GM12875 (cell line): ENCODE data around the gene ADAMTS4.

Source experiments
- H3K4me3 ChIP-seq: one replicate; pipeline ENCODE4 v1.5.1; 2011; ENCODE audit warnings: low read depth, low read length, control low read depth
- CTCF ChIP-seq: IDR thresholded peaks from 2 replicates; pipeline ENCODE4 v1.5.1; 2011; ENCODE audit warnings: low read depth, mild to moderate bottlenecking, control low read depth, inconsistent platforms, low read length, moderate library complexity, borderline replicate concordance; ENCODE audit not compliant: insufficient read depth

The ADAMTS4 gene

GRCh38 chr1:161139766-161140165, 59.1 kb downstream of the ADAMTS4 start:
- H3K4me3 ChIP-seq: no peak overlapping the region
- TF ChIP-seq CTCF: peak; percentile 10; the same call in 1 of the 2 replicates

- TF ChIP-seq CTCF: no peak
These were observed 60.4 kb downstream of the ADAMTS4 start for GRCh38 chr1:161138431-161138830.

GRCh38 chr1:161137881-161138280, 61.0 kb downstream of the ADAMTS4 start:
- no peak for TF ChIP-seq CTCF

More at GRCh38 chr1:161138431-161138830, 60.4 kb downstream of the ADAMTS4 start:
- no peak overlapping the region for H3K4me3 ChIP-seq

More at GRCh38 chr1:161137881-161138280, 61.0 kb downstream of the ADAMTS4 start:
- H3K4me3 ChIP-seq: no peak overlapping the region
